ENCODE results near the gene ACAP1. TPM values are rescaled to one million over a fixed set of nuclear protein-coding genes. Genes with fewer than 3 reads are reported as not detected.

Gene ACAP1
- total RNA-seq, 1 donor from 2014 or later, result 328 TPM

DNA sequence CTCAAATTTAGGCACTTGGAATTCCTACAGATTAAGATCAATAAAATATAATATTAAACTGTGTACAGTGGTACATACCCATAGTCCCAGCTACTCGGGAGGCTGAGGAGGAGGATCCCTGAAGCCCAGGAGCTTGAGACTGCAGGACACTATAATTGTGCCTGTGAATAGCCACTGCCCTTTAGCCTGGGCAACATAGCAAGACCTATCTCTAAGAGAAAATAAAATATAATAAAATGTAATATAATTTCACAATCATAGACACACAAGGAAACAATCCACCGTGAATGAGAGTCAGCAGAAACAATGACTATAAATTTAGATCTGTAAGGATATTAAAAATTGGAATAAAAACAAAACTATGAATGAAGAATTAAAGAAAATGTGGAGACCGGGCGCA lies 34.5 kb downstream of the ACAP1 start:
- intact Hi-C loops (cut with micrococcal nuclease), result no loop called here
- Mint-ChIP-seq H3K4me1 (no peaks in the 10 kb centered on the region), H3K9me3 (no peaks in the 10 kb centered on the region), H3K27me3 (no peaks in the 10 kb centered on the region), H3K36me3 (ENCODE audit: low read depth) (no peaks in the 10 kb centered on the region), H3K27ac (no peak overlapping the region), H3K4me3 (no peak overlapping the region)
- CTCF ChIA-PET, result no interaction called here
- TF ChIP-seq CTCF (IDR thresholded peaks at IDR 0.05), result no peak
- no peak for ATAC-seq (ENCODE audit: low read depth)
- POLR2A ChIA-PET, result no interaction called here
- no peak for DNase-seq

DNA sequence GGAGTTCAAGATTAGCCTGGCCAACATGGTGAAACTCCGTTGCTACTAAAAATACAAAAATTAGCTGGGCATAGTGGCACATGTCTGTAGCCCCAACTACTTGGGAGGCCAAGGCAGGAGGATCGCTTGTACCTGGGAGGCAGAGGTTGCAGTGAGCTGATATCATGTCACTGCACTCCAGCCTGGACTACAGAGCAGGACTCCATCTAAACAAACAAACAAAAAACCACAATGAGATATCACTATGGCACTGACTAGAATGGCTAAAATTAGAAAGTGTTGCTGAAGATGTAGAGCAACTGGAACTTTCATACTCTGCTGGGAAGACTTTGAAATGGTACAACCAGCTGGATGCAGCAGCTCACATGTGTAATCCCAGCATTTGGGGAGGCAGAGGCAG lies 38.0 kb downstream of the ACAP1 start:
- POLR2A ChIA-PET, result no interaction called here
- H3K4me3 Mint-ChIP-seq, result no peak overlapping the region
- TF ChIP-seq CTCF (IDR thresholded peaks at IDR 0.05), result no peak
- DNase-seq (no peak), ATAC-seq (ENCODE audit: low read depth) (no peak)
- H3K4me1 Mint-ChIP-seq, result no peaks in the 10 kb centered on the region
- CTCF ChIA-PET, result interaction anchor here (2.2 kb wide), 1 partner anchor 19 kb away, joined by 6 read pairs; the partner anchor contains the start of gene TMEM95
- H3K36me3 Mint-ChIP-seq (ENCODE audit: low read depth), result no peaks in the 10 kb centered on the region
- H3K27ac Mint-ChIP-seq, result no peak overlapping the region
- H3K9me3 Mint-ChIP-seq, result peaks cover 4% of the 10 kb centered on the region
- H3K27me3 Mint-ChIP-seq, result peaks cover 7% of the 10 kb centered on the region
- intact Hi-C loops (cut with micrococcal nuclease), result no loop called here

GRCh38 chr17:7379134-7379533 lies 42.8 kb downstream of the ACAP1 start:
- CTCF ChIA-PET, result no interaction called here
- no peak overlapping the region for H3K4me3 Mint-ChIP-seq
- peaks cover 4% of the 10 kb centered on the region for H3K9me3 Mint-ChIP-seq
- peaks cover 4% of the 10 kb centered on the region for H3K4me1 Mint-ChIP-seq
- no peaks in the 10 kb centered on the region for H3K36me3 Mint-ChIP-seq (ENCODE audit: low read depth)
- no peak for DNase-seq
- ATAC-seq (ENCODE audit: low read depth), result no peak
- TF ChIP-seq CTCF (IDR thresholded peaks at IDR 0.05), result no peak
- POLR2A ChIA-PET, result no interaction called here
- H3K27ac Mint-ChIP-seq, result no peak overlapping the region
- intact Hi-C loops (cut with micrococcal nuclease), result no loop called here
- peaks cover 32% of the 10 kb centered on the region for H3K27me3 Mint-ChIP-seq

DNA sequence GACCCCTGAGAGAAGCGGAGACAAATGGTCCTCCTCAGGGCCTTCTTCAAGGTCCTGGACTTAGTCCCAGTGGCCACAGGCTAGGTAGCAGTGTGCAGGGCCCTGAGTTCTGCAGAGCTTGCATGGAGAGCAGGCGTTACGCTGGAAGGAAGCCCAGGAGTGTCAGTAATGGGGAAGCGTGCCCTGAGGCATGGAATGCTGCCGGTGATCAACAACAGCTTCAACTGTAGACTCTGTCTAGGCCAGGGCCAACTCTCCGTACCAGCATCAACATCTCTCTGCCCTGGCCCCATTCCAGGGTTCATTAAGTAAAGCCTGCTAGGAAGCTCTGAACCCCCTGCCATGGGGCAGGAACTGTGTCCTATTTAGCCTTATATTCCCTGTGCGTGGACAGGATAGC lies 44.0 kb downstream of the ACAP1 start:
- Mint-ChIP-seq H3K36me3 (ENCODE audit: low read depth) (no peaks in the 10 kb centered on the region), H3K4me3 (no peak overlapping the region), H3K9me3 (peaks cover 4% of the 10 kb centered on the region), H3K27ac (no peak overlapping the region), H3K27me3 (peaks cover 32% of the 10 kb centered on the region), H3K4me1 (peaks cover 10% of the 10 kb centered on the region)
- ATAC-seq (ENCODE audit: low read depth) (no peak), DNase-seq (no peak)
- CTCF ChIA-PET, result no interaction called here
- POLR2A ChIA-PET, result no interaction called here
- no peak for TF ChIP-seq CTCF (IDR thresholded peaks at IDR 0.05)
- intact Hi-C loops (cut with micrococcal nuclease), result no loop called here

DNA sequence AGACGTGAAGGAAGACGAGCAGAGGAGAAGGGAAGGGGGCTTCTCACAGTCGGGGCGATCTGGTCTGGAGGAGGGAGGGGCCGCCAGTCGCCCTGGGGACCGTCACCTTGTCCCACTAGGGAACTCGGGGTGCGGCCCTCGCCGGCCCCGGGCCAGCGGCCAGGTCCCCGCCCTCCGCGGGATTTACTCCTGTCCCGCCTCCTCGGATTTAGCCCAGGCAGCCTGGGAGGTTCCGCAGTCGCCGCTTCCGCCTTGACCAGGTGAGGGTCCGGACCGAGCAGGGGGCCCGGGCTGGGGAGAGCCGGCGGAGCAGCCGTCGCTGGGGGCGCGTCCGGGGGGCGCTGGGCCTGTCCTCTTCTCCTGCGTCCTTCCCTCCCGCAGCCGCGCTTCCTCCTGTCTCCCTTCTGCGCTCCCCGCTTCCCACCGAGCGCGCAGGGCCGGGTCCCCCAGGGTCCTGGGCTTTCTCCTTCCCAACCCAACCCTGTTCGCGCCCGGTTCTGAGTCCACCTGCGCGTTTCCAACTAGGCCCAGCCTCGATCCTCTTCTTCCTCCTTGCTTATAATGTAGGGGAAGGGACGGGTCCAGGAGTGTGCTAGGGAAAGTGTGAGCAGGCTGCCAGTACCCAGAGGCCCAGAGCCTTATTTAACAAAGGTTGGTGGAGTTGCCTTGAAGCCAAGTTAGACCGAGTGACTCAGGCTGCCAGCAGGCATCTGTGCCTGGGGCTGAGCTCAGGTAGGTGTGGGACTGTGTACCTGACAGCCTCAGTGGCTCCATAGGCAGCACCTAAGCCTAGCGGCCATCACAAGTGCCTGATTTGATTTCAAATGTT lies 44.7 kb downstream of the ACAP1 start, which contains the start of gene TNK1:
TNK1 (plus strand) TSS at position 235 of the 829 bp plus-strand sequence. CDS start 1,838 bp downstream, outside the sequence.
- CTCF ChIA-PET, result no interaction called here
- peaks cover 32% of the 10 kb centered on the region for H3K27me3 Mint-ChIP-seq
- no peak within 1 kb of the TSS for H3K27ac Mint-ChIP-seq
- ATAC-seq (ENCODE audit: low read depth) (no peak), DNase-seq (no peak)
- H3K4me1 Mint-ChIP-seq, result peaks cover 10% of the 10 kb centered on the region
- H3K9me3 Mint-ChIP-seq, result peaks cover 4% of the 10 kb centered on the region
- intact Hi-C loops (cut with micrococcal nuclease), result no loop called here
- no peaks in the 10 kb centered on the region for H3K36me3 Mint-ChIP-seq (ENCODE audit: low read depth)
- no peak within 1 kb of the TSS for H3K4me3 Mint-ChIP-seq
- no peak for TF ChIP-seq CTCF (IDR thresholded peaks at IDR 0.05)
- POLR2A ChIA-PET, result no interaction called here
